H1 (cell line): Measurements from ENCODE around the gene PRCD. TPM values are rescaled to one million over a fixed set of nuclear protein-coding genes. Genes with fewer than 3 reads are reported as not detected.

Experiments used
- CTCF ChIA-PET: fragments of 300-600 bp; sonication (Branson Sonifier 250); formaldehyde crosslinking; loops from one replicate; lab custom pipeline; 2021; ENCODE audit not compliant: partially characterized antibody; lab: Charles Lee
- POLR2A ChIA-PET: fragments of 300-600 bp; sonication (Branson Sonifier 250); formaldehyde crosslinking; loops from one replicate; lab custom pipeline; 2021; ENCODE audit warnings: inconsistent platforms; ENCODE audit not compliant: partially characterized antibody; lab: Charles Lee
- DNase-seq, 2 experiments: peaks; one replicate each; pipeline versions ENCODE4 v3.0.0 to v3.0.0-alpha.2; 2010 to 2022; ENCODE audit warnings: low spot score in 2 of 2, low read depth in 1 of 2, mixed read lengths in 1 of 2
- FAIRE-seq: peaks from 2 replicates; lab custom pipeline; 2011; peaks lifted over from hg19 to GRCh38; lab: Jason Lieb, UNC
- H2AFZ ChIP-seq: 2 replicates; pipeline ENCODE4 v1.8.1; 2012; ENCODE audit warnings: low read length, inconsistent platforms
- H2AK5ac ChIP-seq: 2 replicates; pipeline ENCODE4 v1.6.1; 2013; ENCODE audit warnings: low read depth, low read length
- H2BK120ac ChIP-seq: replicated peaks from 2 replicates; pipeline ENCODE3; 2013; ENCODE audit warnings: low read depth, low read length, inconsistent platforms
- H2BK12ac ChIP-seq: 2 replicates; pipeline ENCODE4 v1.6.1; 2013; ENCODE audit warnings: low read depth, low read length
- H2BK15ac ChIP-seq: 2 replicates; pipeline ENCODE4 v1.6.1; 2013; ENCODE audit warnings: low read length
- H2BK20ac ChIP-seq: 2 replicates; pipeline ENCODE4 v1.6.1; 2013; ENCODE audit warnings: low read length
- H2BK5ac ChIP-seq: 2 replicates; pipeline ENCODE4 v1.6.1; 2013; ENCODE audit warnings: low read depth, low read length
- H3K14ac ChIP-seq: 2 replicates; pipeline ENCODE4 v1.6.1; 2013; ENCODE audit warnings: inconsistent platforms; ENCODE audit not compliant: insufficient read length
- H3K18ac ChIP-seq: 2 replicates; pipeline ENCODE4 v1.6.1; 2013; ENCODE audit warnings: low read length; ENCODE audit errors: extremely low read depth
- H3K23ac ChIP-seq: 2 replicates; pipeline ENCODE4 v1.6.1; 2013; ENCODE audit warnings: inconsistent platforms; ENCODE audit not compliant: insufficient read length
- H3K23me2 ChIP-seq: 2 replicates; pipeline ENCODE4 v1.6.1; 2013; ENCODE audit warnings: low read depth, low read length
- H3K27ac ChIP-seq: 2 replicates; pipeline ENCODE4 v1.6.1; 2011; ENCODE audit warnings: low read depth, low read length, inconsistent platforms
- H3K27me3 ChIP-seq, 4 experiments: replicated peaks in 1 of 4; 1 replicate in 1 of 4; 2 replicates in 3 of 4; pipeline versions ENCODE4 v1.6.1 to v1.8.1; 2011 to 2013; ENCODE audit warnings: low read length in 3 of 4, mild to moderate bottlenecking in 3 of 4, inconsistent platforms in 2 of 4, mixed read lengths in 2 of 4, moderate library complexity in 1 of 4; ENCODE audit not compliant: control insufficient read depth in 3 of 4, insufficient read depth in 3 of 4; ENCODE audit errors: extremely low read depth in 1 of 4
- H3K36me3 ChIP-seq, 4 experiments: 2 replicates each; pipeline versions ENCODE4 v1.6.1 to v1.8.1; 2011 to 2013; ENCODE audit warnings: mild to moderate bottlenecking in 4 of 4, low read length in 3 of 4, moderate library complexity in 2 of 4, control low read depth in 1 of 4, inconsistent platforms in 1 of 4; ENCODE audit not compliant: insufficient read depth in 4 of 4, control insufficient read depth in 2 of 4
- H3K4ac ChIP-seq: replicated peaks from 2 replicates; pipeline ENCODE3; 2013; ENCODE audit warnings: low read length, low read depth, mixed read lengths, inconsistent platforms; ENCODE audit not compliant: insufficient read length
- H3K4me1 ChIP-seq, 4 experiments: replicated peaks in 1 of 4; 1 replicate in 1 of 4; 2 replicates in 3 of 4; pipeline versions ENCODE4 v1.6.1 to v1.8.1; 2011 to 2013; ENCODE audit warnings: low read length in 3 of 4, inconsistent platforms in 2 of 4, mixed read lengths in 1 of 4; ENCODE audit not compliant: insufficient read depth in 4 of 4, control insufficient read depth in 3 of 4
- H3K4me2 ChIP-seq, 2 experiments: 2 replicates each; pipeline versions ENCODE4 v1.6.1 to v1.8.1; 2011 to 2013; ENCODE audit warnings: low read depth in 2 of 2, low read length in 2 of 2, control low read depth in 1 of 2, inconsistent platforms in 1 of 2, mild to moderate bottlenecking in 1 of 2; ENCODE audit not compliant: insufficient read depth in 1 of 2
- H3K4me3 ChIP-seq, 4 experiments: fragments of 200-600, 300-600 bp in 1 of 4; sonication (generic), shearing (Covaris generic), sonication (Bioruptor Twin) in 1 of 4; 2 replicates each; pipeline versions ENCODE4 v1.5.1 to v1.8.1; 2011 to 2016; ENCODE audit warnings: low read length in 4 of 4, low read depth in 3 of 4, control low read depth in 2 of 4, inconsistent platforms in 2 of 4, mild to moderate bottlenecking in 2 of 4, mixed read lengths in 1 of 4, moderate library complexity in 1 of 4; ENCODE audit not compliant: insufficient read depth in 2 of 4; ENCODE audit errors: extremely low read depth in 1 of 4
- H3K56ac ChIP-seq: replicated peaks from 2 replicates; pipeline ENCODE3; 2013; ENCODE audit warnings: low read depth, mild to moderate bottlenecking, mixed read lengths, low read length, inconsistent platforms; ENCODE audit not compliant: insufficient read length
- H3K79me1 ChIP-seq: 2 replicates; pipeline ENCODE4 v1.6.1; 2013; ENCODE audit warnings: low read depth, low read length, control low read depth
- H3K79me2 ChIP-seq, 2 experiments: 2 replicates each; pipeline versions ENCODE4 v1.6.1 to v1.8.1; 2012 to 2013; ENCODE audit warnings: low read length in 2 of 2, mild to moderate bottlenecking in 2 of 2, inconsistent platforms in 1 of 2; ENCODE audit not compliant: insufficient read depth in 2 of 2, control insufficient read depth in 1 of 2
- H3K9ac ChIP-seq, 4 experiments: replicated peaks in 1 of 4; 1 replicate in 1 of 4; 2 replicates in 3 of 4; pipeline versions ENCODE4 v1.6.1 to v1.8.1; 2011 to 2013; ENCODE audit warnings: low read depth in 3 of 4, low read length in 3 of 4, control low read depth in 2 of 4, mild to moderate bottlenecking in 2 of 4, moderate library complexity in 2 of 4, inconsistent platforms in 1 of 4; ENCODE audit errors: extremely low read depth in 1 of 4
- H3K9me3 ChIP-seq, 2 experiments: 2 replicates each; pipeline versions ENCODE4 v1.6.1 to v1.8.1; 2012 to 2013; ENCODE audit warnings: mild to moderate bottlenecking in 2 of 2, moderate library complexity in 2 of 2, control low read depth in 1 of 2, inconsistent platforms in 1 of 2, low read depth in 1 of 2, low read length in 1 of 2, mixed read lengths in 1 of 2; ENCODE audit not compliant: insufficient read depth in 2 of 2
- H4K20me1 ChIP-seq, 2 experiments: replicated peaks in 1 of 2; 2 replicates each; pipeline versions ENCODE3 to v1.8.1; 2011 to 2013; ENCODE audit warnings: inconsistent platforms in 2 of 2, low read length in 2 of 2, mild to moderate bottlenecking in 1 of 2; ENCODE audit not compliant: insufficient read depth in 2 of 2, control insufficient read depth in 1 of 2
- H4K5ac ChIP-seq: 2 replicates; pipeline ENCODE4 v1.6.1; 2013; ENCODE audit warnings: low read length, low read depth, mixed read lengths, inconsistent platforms; ENCODE audit not compliant: insufficient read length
- H4K8ac ChIP-seq: 2 replicates; pipeline ENCODE4 v1.8.0; 2013; ENCODE audit warnings: mild to moderate bottlenecking, moderate library complexity, low read length, inconsistent platforms; ENCODE audit not compliant: insufficient read depth; ENCODE audit errors: extremely low read depth
- H4K91ac ChIP-seq: replicated peaks from 2 replicates; pipeline ENCODE3; 2013; ENCODE audit warnings: low read length, mixed read lengths, inconsistent platforms; ENCODE audit not compliant: insufficient read length
- ASH2L ChIP-seq: fragments of 200-600, 300-600 bp; sonication (generic); IDR thresholded peaks from one replicate; pipeline ENCODE4 v1.7.1; 2017; ENCODE audit warnings: low read length
- ATF2 ChIP-seq: IDR thresholded peaks from 2 replicates; pipeline ENCODE4 v1.6.1; 2012; ENCODE audit warnings: low read length, inconsistent platforms
- BRCA1 ChIP-seq: IDR thresholded peaks from 2 replicates; pipeline ENCODE4 v1.6.1; 2012; ENCODE audit warnings: low read depth, low read length, improper control_type of control experiment
- CBX5 ChIP-seq: fragments of 300-800, 300-1000 bp; sonication (generic); IDR thresholded peaks from 2 replicates; pipeline ENCODE4 v1.7.1; 2016; ENCODE audit warnings: antibody characterized with exemption, low read length, low read depth
- NRF1 ChIP-seq: IDR thresholded peaks from 2 replicates; pipeline ENCODE4 v1.6.1; 2011; ENCODE audit warnings: mild to moderate bottlenecking, low read depth, low read length, improper control_type of control experiment
- PHF8 ChIP-seq: fragments of 200-600 bp; sonication (generic); conservative IDR thresholded peaks from 2 replicates; pipeline ENCODE4 v1.7.1; 2012; ENCODE audit warnings: low read depth, mild to moderate bottlenecking, inconsistent platforms, low read length, moderate library complexity
- POLR2A ChIP-seq, 2 experiments: IDR thresholded peaks; 1 replicate in 1 of 2; 2 replicates in 1 of 2; pipeline ENCODE4 v1.6.1; 2011; ENCODE audit warnings: low read depth in 2 of 2, low read length in 2 of 2, mild to moderate bottlenecking in 2 of 2; ENCODE audit errors: control extremely low read depth in 1 of 2
- TAF1 ChIP-seq: IDR thresholded peaks from 2 replicates; pipeline ENCODE4 v1.6.1; 2011; ENCODE audit warnings: mild to moderate bottlenecking, low read depth, low read length
- USF2 ChIP-seq: IDR thresholded peaks from 2 replicates; pipeline ENCODE4 v1.6.1; 2011; ENCODE audit warnings: low read length, improper control_type of control experiment
- WGBS, 2 experiments: shearing (Covaris generic) in 1 of 2; methylation state at CpG; one replicate each; pipeline versions ENCODE4 v1.1.6 to v1.1.7; 2013 to 2015; ENCODE audit warnings: low lambda C conversion rate in 2 of 2, mixed read lengths in 2 of 2, inconsistent platforms in 1 of 2, low coverage in 1 of 2, missing lambda C conversion rate in 1 of 2; ENCODE audit not compliant: insufficient replicate concordance in 2 of 2, insufficient coverage in 1 of 2, insufficient read length in 1 of 2; ENCODE audit errors: extremely low coverage in 1 of 2, missing lambda C conversion rate in 1 of 2; 5-methylcytosine and 5-hydroxymethylcytosine counted together
- polyA plus RNA-seq, 7 experiments: library from polyadenylated mRNA; depleted of rRNA in 3 of 7; stranded (reverse) in 5 of 7; unstranded in 2 of 7; fragments of >200 nt in 5 of 7; fragments of 200-250 nt in 2 of 7; gene quantifications; 1 replicate in 5 of 7; 2 replicates in 1 of 7; 4 replicates in 1 of 7; pipeline versions ENCODE4 v1.2.1 to v1.2.3, GENCODE V29; 2011 to 2013; ENCODE audit warnings: missing spikeins in 2 of 7, mixed read lengths in 2 of 7
- total RNA-seq: library from RNA; stranded (reverse); fragmentation: NEBNext Ultra II Directional; extraction: Animal tissue kit (Norgen Biotek cat#: 25700); gene quantifications from 2 replicates; pipeline ENCODE4 v1.2.1, GENCODE V29; 2021
- TF ChIP-seq, protein P1 (sequence below): IDR thresholded peaks from 2 replicates; pipeline ENCODE4 v1.6.1; 2012; ENCODE audit warnings: inconsistent platforms

The PRCD gene
- total and polyA plus RNA-seq, 2 of the 8 experiments (the other 6 are each of a cell fraction or from before 2014, with no cell fraction given), result 0.77 to 2.1 TPM

DNA sequence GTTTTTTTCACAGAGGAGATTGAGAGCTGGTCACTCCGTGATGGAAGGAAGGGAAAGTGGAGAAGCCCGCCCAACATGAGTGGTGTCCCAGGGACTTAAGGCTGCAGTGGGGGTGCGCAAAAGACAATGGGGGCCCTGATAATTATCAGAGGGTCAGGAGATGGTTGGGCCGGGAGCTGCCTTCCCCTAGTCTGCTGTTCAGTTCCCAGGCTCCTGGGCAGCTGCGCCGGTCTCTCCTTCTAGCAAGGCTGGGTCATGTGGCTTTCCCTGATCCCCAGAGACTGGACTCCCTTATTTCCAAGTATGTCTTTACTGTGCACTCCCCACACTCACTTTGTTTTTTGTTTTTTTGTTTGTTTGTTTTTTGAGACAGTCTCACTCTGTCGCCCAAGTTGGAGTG lies 18.6 kb upstream of the PRCD start:
- Histone ChIP-seq H4K8ac (0 out of 2 replicates have a peak overlapping the region, but pooled peaks have one; percentile 36), H3K79me2 (no peaks in the 10 kb centered on the region), H2BK5ac (no peak overlapping the region), H3K23ac (no peak overlapping the region), H3K23me2 (no peaks in the 10 kb centered on the region), H4K5ac (no peak overlapping the region), H4K91ac (no peak overlapping the region), H2BK12ac (no peak overlapping the region), H3K36me3 (no peaks in the 10 kb centered on the region), H2BK20ac (no peak overlapping the region), H3K14ac (no peak overlapping the region), H2BK120ac (no peak overlapping the region), H3K9me3 (no peaks in the 10 kb centered on the region), H3K4me3 (no peak overlapping the region), H3K79me1 (no peaks in the 10 kb centered on the region; the same call in 1 of the 2 replicates), H3K27me3 (peaks cover 0 to 5% (median 0%) of the 10 kb centered on the region in 4 experiments; a peak in 3 of 7 replicates), H3K4me2 (no peak overlapping the region), H2AFZ (no peak overlapping the region), H3K4me1 (peaks cover 0 to 12% (median 3%) of the 10 kb centered on the region in 4 experiments; a peak in 4 of 7 replicates), H3K27ac (no peak overlapping the region), H3K9ac (no peak overlapping the region), H3K56ac (no peak overlapping the region), H2AK5ac (no peak overlapping the region), H2BK15ac (no peak overlapping the region), H3K18ac (no peak overlapping the region), H4K20me1 (peaks cover 0 to 1% of the 10 kb centered on the region in 2 experiments), H3K4ac (no peak overlapping the region)
- CTCF ChIA-PET, result interaction anchor here (0.6 to 10.8 kb wide), 15 partner anchors 8 to 193 kb away, joined by 3 to 260 read pairs (median 4); partner anchors contain the start of genes CYGB, PRCD and RHBDF2
- WGBS, 2 experiments, result 93% methylated on average over 7 of the region's 7 CpGs; no CpG with 5 or more reads in 1 of the 2 experiments
- FAIRE-seq (no peak), DNase-seq (no peak)
- POLR2A ChIA-PET, result interaction anchor here (1.2 to 6.3 kb wide), 2 partner anchors 19 to 38 kb away, joined by 3 to 42 read pairs; partner anchors contain the start of gene PRCD
- TF ChIP-seq POLR2A (IDR thresholded peaks at IDR 0.05; ENCODE audit: control extremely low read depth in 1 of 2, low read depth in 2 of 2, low read length in 2 of 2), result no peak
- TF ChIP-seq ASH2L, result no peak
- TF ChIP-seq TAF1, result no peak
- no peak for TF ChIP-seq BRCA1
- no peak for TF ChIP-seq CBX5
- TF ChIP-seq PHF8, result no peak
- TF ChIP-seq USF2, result no peak
- no peak for TF ChIP-seq NRF1
- no peak for TF ChIP-seq ATF2
- TF ChIP-seq, protein P1, sequence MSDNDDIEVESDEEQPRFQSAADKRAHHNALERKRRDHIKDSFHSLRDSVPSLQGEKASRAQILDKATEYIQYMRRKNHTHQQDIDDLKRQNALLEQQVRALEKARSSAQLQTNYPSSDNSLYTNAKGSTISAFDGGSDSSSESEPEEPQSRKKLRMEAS, result no peak
